HepG2 (cell line): Measurements from ENCODE around the gene WNT9A.

Experiments used
- POLR2A ChIP-seq, 2 experiments: IDR thresholded peaks; 2 replicates each; pipeline ENCODE4 v1.6.1; 2011; ENCODE audit warnings: low read depth in 2 of 2, low read length in 2 of 2, mild to moderate bottlenecking in 1 of 2, moderate library complexity in 1 of 2; ENCODE audit not compliant: insufficient read depth in 1 of 2
- REST ChIP-seq, 2 experiments: IDR thresholded peaks; 2 replicates each; pipeline ENCODE4 v1.6.1; 2011 to 2012; ENCODE audit warnings: low read length in 2 of 2, borderline replicate concordance in 1 of 2, low read depth in 1 of 2, mild to moderate bottlenecking in 1 of 2, moderate library complexity in 1 of 2

- TF ChIP-seq REST (IDR thresholded peaks at IDR 0.05; ENCODE audit: borderline replicate concordance in 1 of 2, low read depth in 1 of 2, low read length in 2 of 2): no peak
- TF ChIP-seq POLR2A (IDR thresholded peaks at IDR 0.05; ENCODE audit: insufficient read depth in 1 of 2, low read depth in 2 of 2, low read length in 2 of 2): no peak
Measured at GRCh38 chr1:227944931-227945890, 2.5 kb downstream of the WNT9A start.
